HG03439 (cell line): ENCODE measurements around the gene RTP1.
"Not testable (repeated sequence)": the region's sequence is repeated elsewhere in the genome, so short reads cannot be mapped to it uniquely, and the experiment has no call there.

Experiments used
- ATAC-seq: cut with Tn5 transposase; IDR thresholded peaks from one replicate; pipeline ENCODE4 v1.9.1; 2021; ENCODE audit warnings: mild to moderate bottlenecking, moderate library complexity; ENCODE audit not compliant: unreplicated experiment

RTP1 gene

DNA sequence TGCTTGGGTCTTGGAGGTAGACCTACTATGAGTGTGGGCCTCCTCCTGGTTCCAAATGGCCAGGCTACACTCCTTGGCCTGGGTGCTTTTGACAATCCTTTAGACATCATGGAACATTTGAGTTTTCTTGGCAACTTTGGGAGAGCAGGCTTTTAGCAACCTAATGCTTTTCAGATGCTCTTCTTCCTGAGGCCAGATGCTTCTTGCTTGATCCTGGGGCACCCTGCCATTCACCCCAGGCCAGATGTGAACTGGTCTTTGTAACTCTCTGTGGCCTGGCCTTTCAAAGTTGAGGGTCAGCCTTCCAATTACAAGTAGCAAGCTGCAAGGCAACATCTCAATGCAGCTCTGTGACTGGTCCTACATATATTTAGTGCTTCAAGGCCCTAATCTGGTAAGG is 40.5 kb downstream of the RTP1 start:
- no peak for ATAC-seq

DNA sequence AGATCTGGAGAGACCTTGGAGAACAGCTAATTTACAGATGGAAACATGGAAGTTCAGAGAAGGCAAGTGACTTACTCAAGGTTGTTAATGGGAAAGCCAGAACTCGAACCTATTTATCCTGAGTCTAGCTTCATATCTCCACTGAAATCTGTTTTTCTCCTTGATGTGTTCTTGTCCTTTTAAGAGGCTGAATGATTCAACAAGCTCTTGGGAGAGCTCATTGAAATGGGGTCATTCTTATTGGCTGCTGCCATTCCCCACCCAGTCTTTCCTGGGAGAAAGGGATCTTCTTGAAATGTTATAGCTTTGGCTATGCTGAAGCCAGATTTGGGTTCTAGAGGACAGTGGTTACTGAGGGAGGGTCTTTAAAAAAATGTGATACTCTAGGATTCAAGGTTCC is 41.0 kb downstream of the RTP1 start:
- ATAC-seq: no peak

DNA sequence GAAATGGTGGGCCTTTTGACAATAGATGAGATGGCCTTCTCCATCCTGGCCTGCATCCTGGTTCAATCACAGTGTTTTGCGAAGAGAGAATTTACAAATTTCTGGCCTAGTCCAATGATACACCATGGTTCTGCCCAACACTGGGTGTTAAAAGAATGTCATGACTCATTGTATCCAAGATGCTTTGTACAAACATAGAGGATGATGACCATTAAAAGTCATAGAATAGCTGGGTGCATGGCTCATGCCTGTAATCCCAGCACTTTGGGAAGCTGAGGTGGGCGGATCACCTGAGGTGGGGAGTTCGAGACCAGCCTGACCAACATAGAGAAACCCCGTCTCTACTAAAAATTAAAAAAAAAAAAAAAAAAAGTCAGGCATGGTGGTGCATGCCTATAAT is 41.5 kb downstream of the RTP1 start:
- ATAC-seq: not testable (repeated sequence)

DNA sequence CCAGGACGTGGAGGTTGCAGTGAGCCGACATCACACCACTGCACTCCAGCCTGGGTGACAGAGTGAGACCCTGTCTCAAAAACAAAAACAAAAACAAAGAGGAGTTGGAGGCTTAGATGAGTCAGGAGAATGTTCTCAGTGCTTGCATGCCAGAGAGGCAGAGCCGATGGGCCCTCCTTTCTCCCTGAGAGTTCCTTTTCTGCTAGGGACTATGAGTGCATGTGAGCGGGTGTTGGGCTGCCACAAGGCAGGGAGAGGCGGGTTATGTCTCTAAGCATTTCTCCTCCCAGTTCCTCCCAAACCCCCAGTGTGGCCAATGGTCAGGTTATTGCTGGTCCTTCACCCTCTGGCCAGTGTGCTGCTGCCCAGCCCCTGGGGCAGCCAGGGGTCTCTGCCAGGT is 45.1 kb downstream of the RTP1 start:
- no peak for ATAC-seq

DNA sequence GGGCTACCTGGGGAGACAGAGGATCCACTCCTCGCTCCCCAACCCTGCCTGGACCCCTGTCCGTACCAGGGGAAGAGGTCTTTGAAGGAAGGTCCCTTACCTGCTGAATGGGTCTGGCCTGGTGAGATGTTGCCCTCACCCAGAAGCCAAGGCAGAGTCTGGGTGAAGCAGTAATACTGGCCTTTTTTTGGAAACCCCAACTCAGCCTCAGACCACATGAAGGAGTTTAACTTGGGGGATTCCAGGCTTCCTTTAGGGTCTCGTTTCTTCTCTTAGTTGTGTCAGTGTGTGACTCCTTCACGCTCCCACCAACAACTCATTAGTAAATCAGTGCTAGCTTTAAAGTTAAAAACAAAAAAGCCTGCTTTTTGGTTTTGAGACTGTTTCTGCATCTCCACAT is 45.6 kb downstream of the RTP1 start:
- ATAC-seq: no peak

DNA sequence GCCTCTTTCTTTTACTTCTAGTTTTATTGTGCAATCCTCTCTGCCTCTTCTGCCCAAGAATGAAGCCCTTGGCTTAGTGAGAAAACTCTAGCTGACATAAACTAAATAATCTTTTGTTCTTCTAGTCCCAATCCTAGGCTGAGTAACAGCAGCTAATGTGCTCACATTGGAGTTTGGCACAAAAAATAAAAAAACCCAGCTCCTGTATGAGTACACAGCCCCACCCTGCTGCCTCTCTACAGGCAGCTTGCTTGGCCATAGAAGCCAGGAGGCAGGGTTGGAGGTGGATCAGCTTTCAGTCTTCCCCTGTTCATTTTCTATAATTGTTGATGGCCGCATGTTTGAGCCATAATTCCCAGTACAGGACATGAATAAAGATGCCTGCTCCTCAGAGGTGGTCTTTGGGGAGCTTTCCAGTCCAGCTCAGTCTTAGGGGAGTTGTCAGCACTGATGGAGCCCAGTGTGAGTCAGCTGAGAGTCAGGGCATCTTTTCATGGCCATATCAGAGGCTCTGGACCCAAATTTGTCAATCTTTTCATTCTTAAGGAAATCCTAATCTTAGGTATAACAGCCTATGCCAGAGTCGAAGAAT is 46.7 kb downstream of the RTP1 start:
- no peak for ATAC-seq

DNA sequence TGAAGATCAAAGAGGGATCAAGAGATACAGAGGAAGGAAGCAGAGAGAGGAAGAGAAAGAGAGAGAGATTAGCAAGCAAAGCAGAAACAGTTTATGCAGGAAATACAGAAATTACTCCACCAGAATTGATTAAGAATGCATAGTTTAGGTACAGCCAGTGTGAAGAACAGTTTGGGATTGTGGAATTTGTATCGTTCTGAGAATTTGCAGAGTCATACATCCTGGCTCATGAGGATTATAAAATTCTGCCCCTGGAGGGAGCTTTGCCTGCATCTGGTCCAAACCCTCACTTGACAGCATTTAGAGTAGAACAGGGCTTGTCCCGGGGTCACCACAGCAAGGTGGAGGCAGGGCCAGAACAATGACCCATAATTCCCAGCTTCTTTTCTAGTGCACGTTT is 50.1 kb downstream of the RTP1 start:
- ATAC-seq: no peak
